ENCODE data around the gene ADORA2B.

ADORA2B gene

DNA sequence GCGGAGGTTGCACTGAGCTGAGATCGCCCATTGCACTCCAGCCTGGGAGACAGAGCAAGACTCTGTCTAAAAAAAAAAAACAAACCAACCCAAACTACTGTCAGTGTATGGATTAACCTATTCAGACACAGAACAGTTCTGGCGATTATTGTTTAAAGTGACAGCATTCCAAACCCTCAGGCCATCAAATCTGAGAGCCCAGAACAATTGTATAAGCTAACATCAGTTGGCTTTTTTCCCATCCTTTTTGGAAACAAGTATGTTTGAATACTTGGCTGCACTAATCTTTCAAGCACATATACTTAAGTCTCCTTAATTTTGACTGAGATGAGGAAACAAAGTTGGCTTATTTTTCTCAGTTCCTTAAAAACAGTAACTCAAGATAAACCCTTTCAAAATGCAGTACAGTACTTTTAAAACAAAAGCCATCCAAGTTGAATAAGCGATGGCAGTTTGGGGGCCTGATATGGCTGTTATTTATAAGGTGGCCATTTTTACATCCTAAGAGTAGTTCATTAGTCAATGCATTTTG, 53.2 kb downstream of the ADORA2B start:
- no peak for DNase-seq

DNA sequence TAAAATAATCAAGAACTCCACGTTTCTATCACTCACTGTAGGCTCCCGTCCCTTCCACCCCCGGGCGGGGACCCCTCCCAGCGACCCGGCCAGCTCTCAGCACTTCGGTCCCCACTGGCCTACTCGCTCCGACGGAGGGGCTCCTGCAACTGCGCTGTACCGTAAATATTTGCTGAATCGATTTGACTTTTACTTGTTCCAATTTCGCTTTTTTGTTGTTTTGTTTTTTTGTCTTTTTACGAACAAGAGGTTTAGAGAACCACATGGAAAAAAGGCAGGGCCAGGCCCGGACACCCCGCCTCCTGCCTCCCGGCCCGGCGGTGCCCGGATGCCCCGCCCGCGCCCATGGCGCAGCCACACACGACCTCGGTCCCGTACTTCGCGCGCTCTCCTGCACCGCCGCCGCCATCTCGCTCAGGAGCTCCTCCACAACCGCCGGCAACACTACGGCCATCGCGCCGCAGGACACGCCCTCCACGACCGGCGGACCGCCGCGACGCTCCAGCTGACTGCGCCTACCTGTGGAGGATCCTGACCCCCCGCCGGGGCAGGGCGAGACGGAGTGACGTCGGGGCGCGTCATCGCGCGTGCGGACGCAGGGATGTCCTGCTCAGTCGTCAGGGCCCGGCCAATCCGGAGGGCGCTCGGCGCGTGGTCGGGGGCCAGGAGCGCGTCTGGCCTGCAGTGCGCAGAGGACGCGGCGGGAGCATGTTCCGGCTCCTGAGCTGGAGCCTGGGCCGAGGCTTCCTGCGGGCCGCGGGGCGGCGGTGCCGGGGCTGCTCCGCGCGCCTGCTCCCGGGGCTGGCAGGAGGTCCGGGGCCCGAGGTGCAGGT, 54.4 kb downstream of the ADORA2B start, which contains the start of the genes TTC19 and ZSWIM7:
Gene TTC19 (plus strand): TSS at position 684 of the 833 bp plus-strand sequence. CDS start 25 bp downstream, at position 709.
Gene ZSWIM7 (minus strand): TSS at position 564 of the 833 bp plus-strand sequence. CDS start 110 bp downstream, at position 454.
- peak; percentile 16 for DNase-seq

DNA sequence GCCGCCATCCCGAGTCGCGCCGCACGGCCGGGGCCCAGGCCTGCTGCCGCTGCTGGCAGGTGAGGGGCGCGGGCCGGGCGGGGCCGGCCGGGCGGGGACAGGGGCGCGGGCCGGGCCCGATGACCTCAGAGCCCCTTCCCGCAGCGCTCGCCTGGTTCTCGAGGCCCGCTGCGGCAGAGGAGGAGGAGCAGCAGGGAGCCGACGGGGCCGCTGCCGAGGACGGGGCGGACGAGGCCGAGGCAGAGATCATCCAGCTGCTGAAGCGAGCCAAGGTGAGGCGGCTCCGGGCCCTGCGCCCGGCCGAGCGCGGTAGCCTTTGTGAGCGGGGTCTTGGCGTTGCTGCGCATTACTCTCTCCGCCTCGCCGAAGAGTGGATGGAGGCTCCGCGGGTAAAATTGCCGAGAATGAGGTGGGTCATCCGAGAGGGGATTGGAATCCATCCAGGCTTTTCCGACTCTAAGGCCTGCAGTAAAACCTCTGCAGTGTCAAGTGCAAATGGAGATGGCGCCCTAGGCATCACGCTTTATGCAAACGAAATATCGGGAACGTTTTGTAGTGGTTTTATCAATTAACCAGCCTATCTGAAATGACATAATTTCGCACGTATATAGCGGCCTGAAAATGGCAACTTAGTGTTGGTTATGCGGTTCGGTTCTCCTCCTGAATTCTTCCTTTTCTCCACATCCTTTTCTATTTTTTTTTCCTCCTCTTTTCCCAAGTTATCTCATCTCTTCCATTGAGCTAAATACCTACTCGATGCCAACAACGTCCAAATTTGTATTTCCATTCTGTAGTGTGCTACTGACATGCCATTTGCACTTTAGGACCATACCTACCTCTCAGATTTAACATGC, 55.3 kb downstream of the ADORA2B start:
- DNase-seq = no peak

DNA sequence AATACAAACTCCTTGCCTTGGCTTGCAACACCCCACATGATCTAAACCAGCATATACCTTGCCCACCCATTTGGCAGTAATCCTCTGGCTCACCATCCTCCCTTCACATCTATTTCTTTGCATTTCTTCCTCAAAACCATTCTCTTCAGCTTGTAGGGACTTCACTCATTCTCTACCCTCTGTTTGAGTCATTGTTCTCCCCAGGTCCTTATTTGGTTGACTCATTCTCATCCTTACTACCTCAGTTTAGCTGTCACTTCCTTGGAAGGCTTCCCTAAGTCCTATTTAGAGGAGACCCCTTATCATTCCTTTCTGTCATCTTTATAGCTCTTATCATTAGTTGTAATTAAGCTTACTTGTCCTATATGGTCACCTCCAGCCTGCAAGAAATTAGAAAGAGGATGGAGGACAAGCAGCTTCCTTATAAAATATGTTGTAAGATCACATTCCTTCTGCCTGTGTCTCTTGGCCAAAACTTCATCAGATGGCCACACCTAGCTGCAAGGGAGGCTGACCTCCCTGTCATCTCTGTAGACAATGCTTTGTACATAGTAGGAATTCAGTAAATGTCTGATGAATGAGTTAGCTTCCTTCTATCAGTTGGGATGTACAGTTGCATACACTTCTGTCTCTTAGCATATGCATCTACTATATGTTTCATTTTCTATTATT, 56.4 kb downstream of the ADORA2B start:
- no peak for DNase-seq

DNA sequence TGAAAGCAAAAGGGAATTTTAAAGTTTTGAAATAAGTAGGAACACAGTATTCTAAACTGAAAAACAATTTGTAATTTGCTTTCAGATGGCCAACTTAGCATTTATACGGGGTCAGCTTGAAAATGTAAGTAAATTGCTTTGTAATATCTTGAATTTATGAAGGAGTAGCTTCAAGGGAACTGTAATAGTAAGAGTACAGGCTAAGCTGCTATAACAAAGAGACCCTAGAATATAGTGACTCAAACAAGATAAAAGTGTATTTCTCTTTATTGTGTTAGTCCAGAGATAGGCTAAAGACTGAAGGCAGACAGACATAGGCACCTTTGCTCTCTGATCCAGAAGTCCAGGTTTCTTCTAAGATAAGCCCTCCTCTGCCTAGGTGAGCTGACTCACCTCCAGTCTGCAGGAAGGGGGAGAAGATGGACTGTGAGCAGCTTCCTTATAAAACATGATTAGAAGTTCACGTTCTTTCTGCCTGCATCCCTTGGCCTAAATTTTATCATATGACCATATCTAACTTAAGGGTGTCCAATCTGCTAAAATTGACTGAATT, 57.9 kb downstream of the ADORA2B start:
- no peak for DNase-seq

DNA sequence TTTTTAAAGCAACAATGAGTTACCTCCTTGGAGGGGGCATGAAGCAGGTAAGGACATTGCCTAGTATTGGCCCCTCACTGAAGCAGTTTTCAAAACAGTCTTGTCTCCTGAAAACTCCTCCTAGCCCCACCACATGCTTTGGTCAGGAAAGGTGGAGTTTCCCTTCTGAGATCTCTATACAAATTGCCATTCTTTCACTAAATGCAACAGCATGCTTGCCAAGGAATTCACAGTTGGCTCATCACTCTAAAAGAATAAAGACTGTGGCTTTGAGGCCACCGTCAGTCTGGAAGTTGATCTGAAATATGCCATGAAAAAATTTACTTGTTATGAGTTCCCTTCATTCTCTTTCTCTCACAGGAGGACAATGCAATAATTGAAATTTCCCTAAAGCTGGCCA, 58.9 kb downstream of the ADORA2B start:
- no peak for DNase-seq

DNA sequence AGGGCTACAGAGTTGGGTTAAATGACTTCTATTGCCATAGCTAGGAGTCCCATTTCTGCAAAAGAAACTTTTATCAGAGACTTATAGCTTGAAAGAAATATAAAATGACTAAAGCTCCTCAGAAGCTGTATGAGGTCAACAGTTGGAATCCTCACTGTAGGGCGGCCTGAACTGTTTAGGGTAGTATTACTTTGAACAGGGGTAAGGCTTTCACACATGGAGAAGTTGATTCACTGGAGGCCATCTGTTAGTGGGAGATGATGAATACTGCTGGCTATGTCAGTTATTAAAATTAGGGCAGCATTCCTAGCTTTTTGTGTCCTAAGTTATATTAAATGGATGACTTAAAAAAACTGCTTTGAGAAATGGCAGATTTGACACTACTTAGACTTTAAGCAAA, 60.7 kb downstream of the ADORA2B start:
- no peak for DNase-seq

DNA sequence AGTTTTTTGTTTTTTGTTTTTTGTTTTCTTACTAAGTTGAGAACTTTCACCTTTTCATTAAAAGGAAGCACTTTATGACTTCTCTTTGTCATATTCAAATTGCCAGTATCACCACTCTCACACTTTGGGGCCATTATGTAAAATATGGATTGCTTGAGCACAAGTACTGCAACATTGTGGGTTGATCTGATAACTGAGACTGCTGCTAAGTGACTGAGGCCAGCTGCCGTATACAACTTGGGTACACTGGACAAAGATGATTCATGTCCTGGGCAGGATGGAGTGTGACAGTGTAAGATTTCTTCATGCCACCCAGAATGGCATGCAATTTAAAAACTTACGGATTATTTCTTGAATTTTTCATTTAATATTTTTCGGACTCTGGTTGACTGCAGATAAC, 62.5 kb downstream of the ADORA2B start:
- DNase-seq = no peak

DNA sequence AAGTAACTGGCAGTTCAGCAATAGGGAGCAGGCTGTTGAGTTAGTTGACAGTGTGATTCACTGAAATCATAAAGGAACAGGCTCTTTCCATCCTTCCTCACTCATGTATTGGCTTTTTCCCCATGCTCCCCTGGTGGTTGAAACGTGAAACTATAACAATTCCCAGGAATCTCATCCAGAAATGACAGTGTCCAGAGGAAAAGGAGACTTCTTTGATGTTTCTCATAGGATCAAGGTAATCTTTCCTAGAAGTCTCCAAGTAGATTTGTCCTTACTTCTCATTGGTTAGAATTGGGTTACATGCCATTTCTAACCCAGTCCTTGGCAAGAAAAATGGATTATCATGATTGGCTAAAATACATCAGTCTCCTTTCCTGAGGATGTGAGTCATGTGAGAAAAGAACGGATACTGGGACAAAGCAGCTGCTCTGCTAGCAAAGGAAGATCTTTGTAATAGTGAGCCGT, 69.0 kb downstream of the ADORA2B start:
- no peak for DNase-seq

DNA sequence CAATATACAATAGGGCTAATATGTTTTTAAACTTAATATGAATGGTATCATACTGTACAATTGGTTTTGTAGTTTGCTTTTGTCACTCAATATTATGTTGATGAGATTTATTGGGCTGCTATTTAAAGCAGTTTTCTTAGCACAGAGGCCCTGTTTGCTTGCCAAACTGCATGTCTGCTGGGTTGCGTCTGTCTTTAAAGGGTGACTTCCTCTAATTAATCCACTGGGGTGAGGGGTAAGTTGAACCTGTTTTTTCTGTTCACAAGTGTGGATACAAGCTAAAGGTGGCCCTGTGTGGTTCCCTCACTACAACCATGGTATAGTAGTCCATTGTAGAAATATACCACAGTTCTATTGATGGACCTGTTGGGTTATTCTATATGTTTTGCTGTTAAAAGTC, 74.4 kb downstream of the ADORA2B start:
- DNase-seq = no peak

DNA sequence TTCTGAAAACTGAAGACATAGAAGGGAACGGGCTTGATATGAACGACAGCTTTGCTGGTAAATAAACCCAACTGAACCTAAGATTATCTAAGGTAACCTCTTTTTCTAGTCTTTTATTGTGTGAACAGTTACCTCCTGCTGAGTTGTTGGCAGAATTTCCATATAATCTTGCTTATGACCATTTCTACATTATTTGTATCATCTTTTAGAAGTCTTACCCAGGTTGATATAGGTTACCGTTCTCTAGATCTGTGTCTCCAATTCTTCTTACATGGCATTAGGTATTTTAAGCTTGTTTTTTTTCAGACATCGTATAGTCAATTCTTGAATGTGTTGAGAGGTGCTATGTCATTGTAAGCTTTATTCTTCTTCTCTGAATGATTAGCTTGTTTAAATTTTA, 79.0 kb downstream of the ADORA2B start:
- DNase-seq = no peak

DNA sequence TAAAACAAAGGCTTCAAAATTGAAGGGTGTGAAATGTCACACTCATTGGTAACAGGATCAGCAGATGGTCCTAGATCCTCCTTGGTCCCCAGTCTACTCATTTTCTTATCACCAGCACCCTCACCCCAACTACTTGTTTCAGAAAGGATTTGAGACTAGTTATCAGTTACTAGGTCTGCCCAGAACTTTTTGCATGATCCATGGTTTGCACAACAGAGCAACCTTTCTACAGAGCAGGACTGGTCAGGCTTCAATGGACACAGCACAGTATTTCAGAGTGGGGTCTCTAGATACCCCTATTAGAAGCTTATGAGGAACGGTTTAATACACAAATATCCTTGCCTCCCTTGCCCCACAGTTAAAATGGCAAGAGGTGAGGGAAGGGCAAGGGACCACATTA, 80.3 kb downstream of the ADORA2B start:
- no peak for DNase-seq
